HEK293 (cell line): ENCODE results near the gene IZUMO1.

Experiments
- CTCF ChIA-PET: fragments of 350-600 bp; formaldehyde crosslinking; extraction: SDS; loops from one replicate; lab custom pipeline; 2021; ENCODE audit warnings: antibody characterized with exemption; lab: Yijun Ruan, JAX
- POLR2A ChIA-PET: fragments of 300-600 bp; formaldehyde crosslinking; extraction: SDS; loops from one replicate; lab custom pipeline; 2020; ENCODE audit warnings: antibody characterized with exemption, inconsistent platforms; lab: Yijun Ruan, JAX
- H3K27ac ChIP-seq: fragments of 200-500 bp; sonication (Bioruptor generic); 2 replicates; pipeline ENCODE4 v1.5.1; 2014; ENCODE audit warnings: low read depth, low read length, control low read depth, inconsistent platforms; ENCODE audit errors: extremely low read depth
- H3K36me3 ChIP-seq, 2 experiments: fragments of 200-500 bp in 1 of 2; sonication (Bioruptor generic) in 1 of 2; 1 replicate in 1 of 2; 2 replicates in 1 of 2; pipeline ENCODE4 v1.5.1; 2014 to 2017; ENCODE audit warnings: inconsistent platforms in 2 of 2, low read length in 2 of 2; ENCODE audit not compliant: control insufficient read depth in 2 of 2, insufficient read depth in 1 of 2
- H3K4me1 ChIP-seq: fragments of 200-500 bp; sonication (Bioruptor generic); 2 replicates; pipeline ENCODE4 v1.5.1; 2014; ENCODE audit warnings: mild to moderate bottlenecking, low read length, inconsistent platforms; ENCODE audit not compliant: control insufficient read depth, insufficient read depth
- H3K4me3 ChIP-seq: 2 replicates; pipeline ENCODE4 v1.5.1; 2011; ENCODE audit warnings: low read depth, mild to moderate bottlenecking, control low read depth, low read length, moderate library complexity
- H3K9me3 ChIP-seq: fragments of 200-500 bp; sonication (Bioruptor generic); 2 replicates; pipeline ENCODE4 v1.5.1; 2014; ENCODE audit warnings: low read depth, low read length, inconsistent platforms; ENCODE audit not compliant: control insufficient read depth, insufficient read depth
- GLIS2 ChIP-seq: fragments of 450-650 bp; formaldehyde crosslinking; IDR thresholded peaks from 2 replicates; pipeline ENCODE4 v1.5.1; 2016; ENCODE audit warnings: missing biosample characterization, missing genetic modification characterization
- KLF8 ChIP-seq: fragments of 450-650 bp; formaldehyde crosslinking; IDR thresholded peaks from 2 replicates; pipeline ENCODE4 v1.5.1; 2016; ENCODE audit warnings: missing biosample characterization, missing genetic modification characterization
- SP2 ChIP-seq: fragments of 450-650 bp; formaldehyde crosslinking; IDR thresholded peaks from 2 replicates; pipeline ENCODE4 v1.5.1; 2016; ENCODE audit warnings: missing biosample characterization, missing genetic modification characterization
- WT1 ChIP-seq: fragments of 450-650 bp; formaldehyde crosslinking; IDR thresholded peaks from 2 replicates; pipeline ENCODE4 v1.5.1; 2016; ENCODE audit warnings: missing biosample characterization, missing genetic modification characterization
- ZNF169 ChIP-seq: fragments of 450-650 bp; formaldehyde crosslinking; IDR thresholded peaks from 2 replicates; pipeline ENCODE4 v1.5.1; 2016; ENCODE audit warnings: missing biosample characterization, missing genetic modification characterization
- ZNF544 ChIP-seq: fragments of 450-650 bp; formaldehyde crosslinking; IDR thresholded peaks from 2 replicates; pipeline ENCODE4 v1.5.0; 2017; ENCODE audit warnings: missing biosample characterization, missing genetic modification characterization
- ZNF768 ChIP-seq: fragments of 450-650 bp; formaldehyde crosslinking; IDR thresholded peaks from 2 replicates; pipeline ENCODE4 v1.5.1; 2018; ENCODE audit warnings: missing biosample characterization, mild to moderate bottlenecking, missing genetic modification characterization
- ZNF785 ChIP-seq: fragments of 450-650 bp; formaldehyde crosslinking; IDR thresholded peaks from 2 replicates; pipeline ENCODE4 v1.5.1; 2016; ENCODE audit warnings: missing biosample characterization, missing genetic modification characterization
- ZNF791 ChIP-seq: fragments of 450-650 bp; formaldehyde crosslinking; IDR thresholded peaks from 2 replicates; pipeline ENCODE4 v1.5.1; 2016; ENCODE audit warnings: missing biosample characterization, missing genetic modification characterization
- TF ChIP-seq, protein P1 (sequence below): fragments of 450-650 bp; formaldehyde crosslinking; IDR thresholded peaks from 2 replicates; pipeline ENCODE4 v1.5.1; 2016; ENCODE audit warnings: missing biosample characterization, missing genetic modification characterization
- TF ChIP-seq, protein P2 (sequence below): fragments of 450-650 bp; formaldehyde crosslinking; IDR thresholded peaks from 2 replicates; pipeline ENCODE4 v1.5.1; 2016; ENCODE audit warnings: missing biosample characterization, missing genetic modification characterization
- TF ChIP-seq, protein P3 (sequence below): fragments of 450-650 bp; formaldehyde crosslinking; IDR thresholded peaks from 2 replicates; pipeline ENCODE4 v1.5.1; 2016; ENCODE audit warnings: missing biosample characterization, missing genetic modification characterization
- TF ChIP-seq, protein P4 (sequence below): fragments of 450-650 bp; formaldehyde crosslinking; IDR thresholded peaks from 2 replicates; pipeline ENCODE4 v1.5.1; 2016; ENCODE audit warnings: missing biosample characterization, missing genetic modification characterization

The IZUMO1 gene

DNA sequence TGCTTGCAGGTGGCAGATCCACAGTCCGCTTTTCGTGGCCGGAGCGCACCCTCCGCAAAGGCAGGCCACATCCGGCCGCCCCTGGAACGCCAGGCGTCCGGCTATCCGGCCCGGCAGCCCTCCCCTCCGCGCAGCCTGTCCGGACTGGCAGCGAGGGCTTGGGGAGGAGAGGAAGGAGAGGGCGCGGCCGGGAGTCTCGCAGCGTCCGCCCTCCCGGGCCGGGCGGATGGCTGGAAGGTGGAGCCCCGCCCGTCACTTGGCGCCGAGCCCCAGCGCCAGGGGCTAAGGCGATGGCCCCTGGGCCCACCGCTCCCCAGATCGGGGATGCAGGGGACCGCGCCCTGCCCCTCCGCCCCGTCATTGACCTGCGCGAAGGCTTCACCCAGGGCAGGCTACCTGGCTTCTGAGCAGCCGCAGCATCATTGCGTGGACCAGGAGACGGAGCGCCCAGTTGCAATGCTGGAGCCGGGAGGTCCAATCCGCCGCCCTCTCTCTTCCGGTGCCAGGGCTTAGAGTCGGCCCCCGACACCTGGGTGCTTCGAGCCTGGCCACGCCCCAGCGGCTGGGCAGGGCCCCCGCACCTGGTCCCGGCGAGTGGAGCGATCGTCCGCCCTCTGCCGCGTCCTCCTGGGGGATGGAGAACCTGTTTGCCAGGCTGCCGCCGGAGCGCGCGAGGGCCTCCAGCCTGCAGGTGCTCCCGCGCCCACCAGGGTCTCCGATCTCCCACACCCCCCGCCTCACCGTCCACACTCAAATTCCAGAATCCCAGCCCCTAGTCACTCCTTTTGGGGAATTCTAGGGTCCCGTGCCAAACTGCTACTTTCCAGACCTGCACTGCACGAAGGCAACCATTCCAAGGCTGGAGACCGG lies 6.0 kb upstream of the IZUMO1 start, which contains the start of gene FUT1 (continued):
- TF ChIP-seq, protein P1, sequence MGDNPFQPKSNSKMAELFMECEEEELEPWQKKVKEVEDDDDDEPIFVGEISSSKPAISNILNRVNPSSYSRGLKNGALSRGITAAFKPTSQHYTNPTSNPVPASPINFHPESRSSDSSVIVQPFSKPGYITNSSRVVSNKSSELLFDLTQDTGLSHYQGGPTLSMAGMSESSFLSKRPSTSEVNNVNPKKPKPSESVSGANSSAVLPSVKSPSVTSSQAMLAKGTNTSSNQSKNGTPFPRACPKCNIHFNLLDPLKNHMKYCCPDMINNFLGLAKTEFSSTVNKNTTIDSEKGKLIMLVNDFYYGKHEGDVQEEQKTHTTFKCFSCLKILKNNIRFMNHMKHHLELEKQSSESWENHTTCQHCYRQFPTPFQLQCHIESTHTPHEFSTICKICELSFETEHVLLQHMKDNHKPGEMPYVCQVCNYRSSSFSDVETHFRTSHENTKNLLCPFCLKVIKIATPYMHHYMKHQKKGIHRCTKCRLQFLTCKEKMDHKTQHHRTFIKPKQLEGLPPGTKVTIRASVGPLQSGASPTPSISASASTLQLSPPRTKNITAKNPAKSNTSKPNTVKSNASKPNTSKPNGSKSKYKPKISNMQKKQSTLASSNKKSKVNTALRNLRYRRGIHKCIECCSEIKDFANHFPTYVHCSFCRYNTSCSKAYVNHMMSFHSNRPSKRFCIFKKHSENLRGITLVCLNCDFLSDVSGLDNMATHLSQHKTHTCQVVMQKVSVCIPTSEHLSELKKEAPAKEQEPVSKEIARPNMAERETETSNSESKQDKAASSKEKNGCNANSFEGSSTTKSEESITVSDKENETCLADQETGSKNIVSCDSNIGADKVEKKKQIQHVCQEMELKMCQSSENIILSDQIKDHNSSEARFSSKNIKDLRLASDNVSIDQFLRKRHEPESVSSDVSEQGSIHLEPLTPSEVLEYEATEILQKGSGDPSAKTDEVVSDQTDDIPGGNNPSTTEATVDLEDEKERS (tag by site-specific recombination), result 0 out of 2 replicates have a peak, but pooled peaks have one; percentile 25
- peak; percentile 43; the same call in 1 of the 2 replicates for TF ChIP-seq KLF8 (tag by site-specific recombination)
- TF ChIP-seq GLIS2 (tag by site-specific recombination), result peak; percentile 74
- TF ChIP-seq, protein P2, sequence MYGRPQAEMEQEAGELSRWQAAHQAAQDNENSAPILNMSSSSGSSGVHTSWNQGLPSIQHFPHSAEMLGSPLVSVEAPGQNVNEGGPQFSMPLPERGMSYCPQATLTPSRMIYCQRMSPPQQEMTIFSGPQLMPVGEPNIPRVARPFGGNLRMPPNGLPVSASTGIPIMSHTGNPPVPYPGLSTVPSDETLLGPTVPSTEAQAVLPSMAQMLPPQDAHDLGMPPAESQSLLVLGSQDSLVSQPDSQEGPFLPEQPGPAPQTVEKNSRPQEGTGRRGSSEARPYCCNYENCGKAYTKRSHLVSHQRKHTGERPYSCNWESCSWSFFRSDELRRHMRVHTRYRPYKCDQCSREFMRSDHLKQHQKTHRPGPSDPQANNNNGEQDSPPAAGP (tag by site-specific recombination), result peak; percentile 92
- TF ChIP-seq, protein P3, sequence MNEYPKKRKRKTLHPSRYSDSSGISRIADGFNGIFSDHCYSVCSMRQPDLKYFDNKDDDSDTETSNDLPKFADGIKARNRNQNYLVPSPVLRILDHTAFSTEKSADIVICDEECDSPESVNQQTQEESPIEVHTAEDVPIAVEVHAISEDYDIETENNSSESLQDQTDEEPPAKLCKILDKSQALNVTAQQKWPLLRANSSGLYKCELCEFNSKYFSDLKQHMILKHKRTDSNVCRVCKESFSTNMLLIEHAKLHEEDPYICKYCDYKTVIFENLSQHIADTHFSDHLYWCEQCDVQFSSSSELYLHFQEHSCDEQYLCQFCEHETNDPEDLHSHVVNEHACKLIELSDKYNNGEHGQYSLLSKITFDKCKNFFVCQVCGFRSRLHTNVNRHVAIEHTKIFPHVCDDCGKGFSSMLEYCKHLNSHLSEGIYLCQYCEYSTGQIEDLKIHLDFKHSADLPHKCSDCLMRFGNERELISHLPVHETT (tag by site-specific recombination), result 0 out of 2 replicates have a peak, but pooled peaks have one; percentile 50
- TF ChIP-seq ZNF544 (tag by site-specific recombination), result no peak
- TF ChIP-seq SP2, result peak; percentile 68

DNA sequence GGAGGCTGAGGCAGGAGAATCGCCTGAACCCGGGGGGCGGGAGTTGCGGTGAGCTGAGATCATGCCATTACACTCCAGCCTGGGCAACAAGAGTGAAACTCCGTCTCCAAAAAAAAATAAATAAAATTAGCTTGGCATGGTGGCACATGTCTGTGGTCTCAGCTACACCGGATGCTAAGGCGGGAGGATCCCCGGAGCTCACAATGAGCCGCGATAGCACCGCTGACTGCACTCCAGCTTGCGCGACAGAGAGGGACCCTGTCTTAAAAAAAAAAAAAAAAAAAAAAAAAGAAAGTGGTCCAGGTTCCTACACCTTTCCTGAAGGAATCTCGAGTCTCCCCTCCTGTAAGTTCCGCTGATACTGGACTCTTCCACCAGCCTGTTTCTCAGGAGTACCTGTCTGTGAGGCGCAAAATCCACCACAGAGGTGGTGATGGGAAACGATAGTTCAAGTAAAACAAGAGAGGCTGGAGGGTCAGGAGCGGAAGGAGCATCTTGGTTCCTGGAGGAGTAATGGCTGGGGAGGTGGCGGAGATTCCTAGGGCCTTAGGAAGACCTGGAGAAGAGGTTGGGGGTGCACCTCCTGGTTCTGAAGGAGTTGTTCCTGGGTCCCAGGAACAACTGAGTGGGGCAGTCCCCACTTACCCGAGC lies 5.3 kb upstream of the IZUMO1 start:
- TF ChIP-seq ZNF169 (tag by site-specific recombination), result no peak
- TF ChIP-seq ZNF791, result no peak
- no peak for TF ChIP-seq ZNF785 (tag by site-specific recombination)
- TF ChIP-seq, protein P4, sequence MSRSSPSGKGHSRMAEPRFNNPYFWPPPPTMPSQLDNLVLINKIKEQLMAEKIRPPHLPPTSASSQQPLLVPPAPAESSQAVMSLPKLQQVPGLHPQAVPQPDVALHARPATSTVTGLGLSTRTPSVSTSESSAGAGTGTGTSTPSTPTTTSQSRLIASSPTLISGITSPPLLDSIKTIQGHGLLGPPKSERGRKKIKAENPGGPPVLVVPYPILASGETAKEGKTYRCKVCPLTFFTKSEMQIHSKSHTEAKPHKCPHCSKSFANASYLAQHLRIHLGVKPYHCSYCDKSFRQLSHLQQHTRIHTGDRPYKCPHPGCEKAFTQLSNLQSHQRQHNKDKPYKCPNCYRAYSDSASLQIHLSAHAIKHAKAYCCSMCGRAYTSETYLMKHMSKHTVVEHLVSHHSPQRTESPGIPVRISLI (tag by site-specific recombination), result peak; percentile 68; the same call in 1 of the 2 replicates
- Histone ChIP-seq H3K4me1 (peaks cover 3% of the 10 kb centered on the region; the same call in 1 of the 2 replicates), H3K4me3 (peak overlapping the region; percentile 53), H3K9me3 (no peaks in the 10 kb centered on the region), H3K27ac (no peak overlapping the region; the same call in 1 of the 2 replicates), H3K36me3 (no peaks in the 10 kb centered on the region)
- ChIA-PET POLR2A (interaction anchor here (0.6 to 1.2 kb wide), 5 partner anchors 9 to 106 kb away, joined by 4 to 7 read pairs (median 4); partner anchors contain the start of gene CA11), CTCF (interaction anchor here (1.0 to 1.5 kb wide), 3 partner anchors 44 to 90 kb away, joined by 3 to 4 read pairs (median 3); no protein-coding TSS in a partner anchor)

DNA sequence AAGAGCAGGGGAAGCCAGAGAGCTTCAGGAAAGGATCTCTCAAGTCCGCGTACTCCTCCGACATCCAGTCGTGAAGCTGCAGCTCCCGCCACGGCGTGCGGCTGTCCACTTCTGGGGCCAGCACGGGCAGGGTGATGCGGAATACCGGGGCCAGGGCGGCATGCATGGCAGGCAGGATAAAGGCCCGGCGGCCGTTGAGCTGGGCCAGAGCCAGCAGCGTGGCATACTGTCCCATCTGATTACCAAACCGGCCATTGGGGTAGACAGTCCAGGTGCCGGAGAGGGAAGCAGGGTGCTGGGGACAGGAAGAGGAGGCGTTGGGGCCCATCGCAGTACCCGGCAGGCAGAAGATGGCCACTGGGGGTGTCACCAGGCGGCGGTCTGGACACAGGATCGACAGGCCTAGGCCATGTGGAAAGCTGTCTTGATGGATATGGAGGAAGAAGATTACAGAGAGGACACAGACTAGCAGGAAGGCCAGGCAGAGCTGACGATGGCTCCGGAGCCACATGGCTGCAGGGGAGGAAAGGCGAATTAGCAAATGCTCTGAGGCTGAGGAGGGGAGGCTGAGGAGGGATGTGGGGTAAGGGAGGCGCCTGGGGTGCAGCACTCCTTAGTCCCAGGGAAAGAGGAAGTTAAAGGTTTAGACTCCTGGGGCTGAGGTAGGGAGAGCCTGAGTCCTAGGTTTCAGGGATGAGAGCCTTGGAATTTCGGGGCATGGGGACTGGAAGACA lies 4.2 kb upstream of the IZUMO1 start:
- no peaks in the 10 kb centered on the region for H3K36me3 ChIP-seq
- H3K27ac ChIP-seq, result no peak overlapping the region
- no peaks in the 10 kb centered on the region for H3K9me3 ChIP-seq
- peaks cover 3% of the 10 kb centered on the region; the same call in 1 of the 2 replicates for H3K4me1 ChIP-seq
- CTCF ChIA-PET, result interaction anchor here (0.6 to 1.5 kb wide), 3 partner anchors 23 to 76 kb away, joined by 3 to 5 read pairs (median 3); no protein-coding TSS in a partner anchor
- TF ChIP-seq WT1 (peak; percentile 73), ZNF768 (no peak)
- POLR2A ChIA-PET, result interaction anchor here (0.6 kb wide), 1 partner anchor 8 kb away, joined by 3 read pairs; no protein-coding TSS in a partner anchor
- no peak overlapping the region for H3K4me3 ChIP-seq
